MCF 10A (cell line): ENCODE data around the gene CACNA1S. TPM values are rescaled to one million over a fixed set of nuclear protein-coding genes. Genes with fewer than 3 reads are reported as not detected.

Source experiments
- BruUV-seq: library from RNA; stranded (reverse); fragments of 400-500 nt; replicated peaks from 2 replicates; lab custom pipeline; 2021; lab: Mats Ljungman, UMichigan
- CTCF ChIA-PET: fragments of 300-600 bp; sonication (Branson Sonifier 250); formaldehyde crosslinking; extraction: SDS; loops from one replicate; lab custom pipeline; 2021; ENCODE audit warnings: antibody characterized with exemption, inconsistent platforms; lab: Yijun Ruan, JAX
- POLR2A ChIA-PET: fragments of 300-600, 350-650 bp; sonication (Branson Sonifier 250); formaldehyde crosslinking; extraction: SDS; loops from one replicate; lab custom pipeline; 2020; ENCODE audit warnings: antibody characterized with exemption, inconsistent platforms; lab: Yijun Ruan, JAX
- DNase-seq: peaks from one replicate; pipeline ENCODE4 v3.0.0-alpha.2; 2018; ENCODE audit not compliant: unreplicated experiment
- H3K27ac Mint-ChIP-seq: one replicate; pipeline ENCODE4 v1.8.0; 2022; ENCODE audit warnings: mild to moderate bottlenecking, low read depth, mixed read lengths; ENCODE audit not compliant: unreplicated experiment
- H3K27me3 Mint-ChIP-seq: one replicate; pipeline ENCODE4 v1.8.0; 2022; ENCODE audit warnings: mixed read lengths; ENCODE audit not compliant: insufficient read depth, unreplicated experiment
- H3K36me3 Mint-ChIP-seq: one replicate; pipeline ENCODE4 v1.8.0; 2022; ENCODE audit warnings: mild to moderate bottlenecking, moderate library complexity, mixed read lengths; ENCODE audit not compliant: insufficient read depth, unreplicated experiment
- H3K4me1 Mint-ChIP-seq: one replicate; pipeline ENCODE4 v1.8.0; 2022; ENCODE audit warnings: mixed read lengths; ENCODE audit not compliant: insufficient read depth, unreplicated experiment
- H3K4me3 Mint-ChIP-seq: one replicate; pipeline ENCODE4 v1.8.0; 2022; ENCODE audit warnings: mild to moderate bottlenecking, moderate library complexity, mixed read lengths; ENCODE audit not compliant: unreplicated experiment
- H3K9me3 Mint-ChIP-seq: one replicate; pipeline ENCODE4 v1.8.0; 2022; ENCODE audit warnings: mixed read lengths; ENCODE audit not compliant: unreplicated experiment
- CTCF ChIP-seq: fragments of 200-600 bp; IDR thresholded peaks from one replicate; pipeline ENCODE4 v1.8.0; 2022; ENCODE audit warnings: antibody characterized with exemption, mild to moderate bottlenecking; ENCODE audit not compliant: unreplicated experiment
- intact Hi-C: fragments of 100-400 bp; cut with micrococcal nuclease; formaldehyde crosslinking; loops from 2 replicates; pipeline ENCODE4 v1.14.1; 2022
- total RNA-seq: library from RNA; stranded (reverse); gene quantifications from 2 replicates; pipeline ENCODE4 v1.2.3, GENCODE V29; 2022

CACNA1S gene
- total RNA-seq, 1 experiment from 2014 or later: not detected

DNA sequence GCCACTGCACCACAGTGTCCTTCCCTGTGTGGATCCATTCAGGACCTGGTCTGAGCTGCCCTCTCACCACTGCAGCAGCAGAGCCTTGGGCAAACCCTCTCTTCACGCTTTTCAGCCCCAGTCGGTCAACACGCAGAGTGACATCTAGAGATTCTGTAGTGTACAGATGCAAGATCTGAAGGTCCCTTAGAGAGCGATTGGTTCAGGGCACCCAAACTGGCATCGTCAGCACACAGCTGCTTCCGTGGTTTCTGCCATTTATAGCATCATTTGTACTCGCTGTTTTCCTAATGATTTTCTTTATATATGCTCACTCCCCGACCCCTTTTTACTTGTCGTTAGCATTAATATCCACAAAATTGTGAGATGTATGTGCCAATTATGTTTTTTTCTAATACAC is 16.2 kb upstream of the CACNA1S start:
- ChIA-PET CTCF (interaction anchor here (0.6 to 3.5 kb wide), 5 partner anchors 14 to 147 kb away, joined by 3 to 10 read pairs (median 3); partner anchors contain the start of gene CACNA1S), POLR2A (interaction anchor here (0.5 to 3.1 kb wide), 3 partner anchors 9 to 226 kb away, joined by 3 to 14 read pairs (median 4); no protein-coding TSS in a partner anchor)
- Mint-ChIP-seq H3K27ac (no peak overlapping the region), H3K4me1 (peaks cover 10% of the 10 kb centered on the region), H3K4me3 (no peak overlapping the region), H3K27me3 (peaks cover 13% of the 10 kb centered on the region), H3K36me3 (peaks cover 16% of the 10 kb centered on the region), H3K9me3 (no peaks in the 10 kb centered on the region)
- no TSS peak for BruUV-seq
- no peak for DNase-seq
- TF ChIP-seq CTCF: no peak
- intact Hi-C loops: no loop called here

GRCh38 chr1:201127755-201128455 is 15.7 kb upstream of the CACNA1S start:
- CTCF ChIA-PET: interaction anchor here (0.5 to 3.5 kb wide), 6 partner anchors 15 to 1269 kb away, joined by 3 to 10 read pairs (median 3); partner anchors contain the start of gene CACNA1S
- Mint-ChIP-seq H3K4me3 (no peak overlapping the region), H3K27ac (no peak overlapping the region), H3K36me3 (peaks cover 16% of the 10 kb centered on the region), H3K9me3 (no peaks in the 10 kb centered on the region), H3K4me1 (peaks cover 10% of the 10 kb centered on the region), H3K27me3 (peaks cover 13% of the 10 kb centered on the region)
- POLR2A ChIA-PET: interaction anchor here (3.1 kb wide), 1 partner anchor 10 kb away, joined by 14 read pairs; no protein-coding TSS in a partner anchor
- intact Hi-C loops: no loop called here
- TF ChIP-seq CTCF: no peak
- no TSS peak for BruUV-seq
- DNase-seq: no peak

DNA sequence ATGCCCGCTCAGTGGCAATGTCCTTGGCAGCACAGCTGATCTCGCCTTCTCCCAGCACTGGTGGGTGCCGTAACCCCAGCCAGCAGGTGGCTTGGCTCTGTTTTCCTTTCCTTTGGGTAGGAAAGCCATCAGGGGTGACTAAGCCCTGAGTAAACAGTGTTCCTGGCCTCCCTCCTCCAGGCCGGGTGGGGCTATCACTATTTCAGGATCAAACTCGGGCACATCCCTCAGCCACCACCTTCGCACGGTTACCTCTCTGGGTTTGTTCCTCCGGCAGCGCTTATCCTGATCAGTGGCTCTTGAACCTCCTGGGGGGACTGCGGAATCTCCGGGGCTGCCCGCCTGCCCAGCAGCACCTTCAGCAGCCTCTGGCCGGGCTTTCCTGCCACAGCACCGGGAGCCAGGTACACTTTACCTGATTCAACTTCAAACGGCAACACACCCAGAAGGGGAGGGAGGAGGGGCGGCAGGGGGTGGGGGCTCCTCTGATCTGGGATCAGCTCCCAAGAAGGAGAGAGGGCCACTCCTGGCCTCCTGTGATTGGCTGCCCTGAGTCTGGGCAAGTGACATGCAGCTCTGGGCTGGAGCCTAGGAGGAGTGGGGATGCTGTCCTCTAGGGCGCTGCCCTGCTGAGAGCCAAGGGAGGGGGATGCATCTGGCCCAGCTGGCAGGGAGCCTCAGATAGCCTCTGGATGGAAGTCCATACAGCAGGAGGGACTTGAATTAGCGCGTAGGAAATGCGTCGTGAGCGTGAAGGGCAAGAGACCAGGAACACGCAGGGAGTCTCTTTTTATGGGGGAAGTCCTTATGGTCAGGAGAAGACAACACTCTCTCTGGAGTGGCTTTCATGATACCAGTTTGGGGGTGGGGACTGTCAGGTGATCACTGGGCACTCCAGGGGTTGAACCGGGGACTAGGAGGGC is 14.9 kb upstream of the CACNA1S start, which contains the start of gene ASCL5:
Gene ASCL5 (minus strand): TSS at position 353 of the 923 bp plus-strand sequence. CDS start 11,812 bp downstream, outside the sequence.
- peak; percentile 13 for TF ChIP-seq CTCF
- no peak within 1 kb of the TSS for H3K4me3 Mint-ChIP-seq
- intact Hi-C loops: no loop called here
- no TSS peak for BruUV-seq
- H3K27me3 Mint-ChIP-seq: peaks cover 13% of the 10 kb centered on the region
- no peaks in the 10 kb centered on the region for H3K9me3 Mint-ChIP-seq
- no peak within 1 kb of the TSS for H3K27ac Mint-ChIP-seq
- H3K4me1 Mint-ChIP-seq: peaks cover 10% of the 10 kb centered on the region
- peaks cover 16% of the 10 kb centered on the region for H3K36me3 Mint-ChIP-seq
- DNase-seq: peak; percentile 73
- CTCF ChIA-PET: interaction anchor here (0.6 to 3.4 kb wide), 9 partner anchors 13 to 398 kb away, joined by 3 to 24 read pairs (median 3); no protein-coding TSS in a partner anchor
- POLR2A ChIA-PET: interaction anchor here (1.0 to 3.1 kb wide), 3 partner anchors 10 to 20 kb away, joined by 3 to 14 read pairs (median 3); no protein-coding TSS in a partner anchor
